K562 (cell line): Measurements from ENCODE around the gene FZD1. TPM values are rescaled to one million over a fixed set of nuclear protein-coding genes. Genes with fewer than 3 reads are reported as not detected.

ENCODE experiments used
- ATAC-seq: fragments of 200-7000 bp; cut with Tn5 transposase; 3 replicates; pipeline ENCODE4 v1.9.1; 2020; ENCODE audit warnings: moderate library complexity
- BruUV-seq: library from RNA; stranded (reverse); fragments of 400-500 nt; replicated peaks from 2 replicates; lab custom pipeline; 2021; lab: Mats Ljungman, UMichigan
- CTCF ChIA-PET: fragments of 300-600 bp; formaldehyde crosslinking; extraction: SDS; loops from one replicate; lab custom pipeline; 2021; ENCODE audit warnings: low intra/inter-chr PET ratio; lab: Yijun Ruan, JAX
- POLR2A ChIA-PET: fragments of 300-600, 350-650 bp; sonication (Branson Sonifier 250); formaldehyde crosslinking; extraction: SDS; loops from one replicate; lab custom pipeline; 2021; ENCODE audit warnings: antibody characterized with exemption, inconsistent platforms; lab: Yijun Ruan, JAX
- DNase-seq, 4 experiments: peaks; one replicate each; pipeline versions ENCODE4 v3.0.0 to v3.0.0-alpha.2; 2011 to 2018; ENCODE audit warnings: low spot score in 3 of 4, mixed read lengths in 3 of 4; ENCODE audit errors: extremely low read depth in 1 of 4
- FAIRE-seq: peaks from 2 replicates; lab custom pipeline; 2011; peaks lifted over from hg19 to GRCh38; lab: Jason Lieb, UNC
- H2AFZ ChIP-seq: 2 replicates; pipeline ENCODE4 v1.6.0; 2011; ENCODE audit warnings: low read depth, low read length, control low read depth, inconsistent platforms
- H3K27ac ChIP-seq: fragments of 200-600 bp; 3 replicates; pipeline ENCODE4 v1.8.0; 2011; ENCODE audit warnings: low read depth, mild to moderate bottlenecking, control low read depth, inconsistent platforms, low read length, moderate library complexity, mixed read lengths; ENCODE audit errors: extremely low read depth
- H3K27me3 ChIP-seq, 2 experiments: fragments of 300-600 bp in 1 of 2; 2 replicates in 1 of 2; 3 replicates in 1 of 2; pipeline versions ENCODE4 v1.6.0 to v1.8.0; 2011; ENCODE audit warnings: inconsistent platforms in 2 of 2, low read length in 2 of 2, mild to moderate bottlenecking in 1 of 2, mixed read lengths in 1 of 2, moderate library complexity in 1 of 2; ENCODE audit not compliant: control insufficient read depth in 2 of 2, insufficient read depth in 2 of 2
- H3K36me3 ChIP-seq: fragments of 300-600 bp; 3 replicates; pipeline ENCODE4 v1.8.0; 2011; ENCODE audit warnings: mild to moderate bottlenecking, low read length, inconsistent platforms; ENCODE audit not compliant: control insufficient read depth, insufficient read depth
- H3K4me1 ChIP-seq, 2 experiments: fragments of 200-600 bp in 1 of 2; replicated peaks in 1 of 2; 2 replicates in 1 of 2; 3 replicates in 1 of 2; pipeline versions ENCODE4 v1.5.1 to v1.8.0; 2011; ENCODE audit warnings: inconsistent platforms in 2 of 2, low read length in 2 of 2, mild to moderate bottlenecking in 1 of 2, mixed read lengths in 1 of 2, moderate library complexity in 1 of 2; ENCODE audit not compliant: control insufficient read depth in 2 of 2, insufficient read depth in 2 of 2
- H3K4me2 ChIP-seq: 2 replicates; pipeline ENCODE4 v1.6.1; 2011; ENCODE audit warnings: low read length, control low read depth, inconsistent platforms, mixed read lengths; ENCODE audit not compliant: insufficient read depth
- H3K4me3 ChIP-seq: fragments of 200-600 bp; sonication (generic), shearing (Covaris generic); 2 replicates; pipeline ENCODE4 v1.5.1; 2016; ENCODE audit warnings: control low read depth, inconsistent platforms
- H3K79me2 ChIP-seq: fragments of 200-600 bp; 3 replicates; pipeline ENCODE4 v1.8.0; 2011; ENCODE audit warnings: low read length, inconsistent platforms; ENCODE audit not compliant: control insufficient read depth, insufficient read depth
- H3K9ac ChIP-seq, 2 experiments: 2 replicates each; pipeline versions ENCODE4 v1.6.0 to v1.6.1; 2011; ENCODE audit warnings: low read depth in 2 of 2, low read length in 2 of 2, control low read depth in 1 of 2, inconsistent platforms in 1 of 2, mild to moderate bottlenecking in 1 of 2, mixed read lengths in 1 of 2; ENCODE audit not compliant: insufficient read depth in 1 of 2
- H3K9me1 ChIP-seq: one replicate; pipeline ENCODE4 v1.6.0; 2011; ENCODE audit warnings: inconsistent platforms, mild to moderate bottlenecking, low read length, moderate library complexity; ENCODE audit not compliant: control insufficient read depth, insufficient read depth
- H3K9me3 ChIP-seq: replicated peaks from 2 replicates; pipeline ENCODE4 v1.5.1; 2011; ENCODE audit warnings: low read depth, low read length, inconsistent platforms; ENCODE audit not compliant: control insufficient read depth, insufficient read depth
- H4K20me1 ChIP-seq: replicated peaks from 2 replicates; pipeline ENCODE4 v1.6.1; 2011; ENCODE audit warnings: low read length, inconsistent platforms, mixed read lengths; ENCODE audit not compliant: control insufficient read depth, insufficient read depth
- ARHGAP35 ChIP-seq: fragments of 450-650 bp; IDR thresholded peaks from 2 replicates; pipeline ENCODE4 v1.6.1; 2018; ENCODE audit not compliant: partially characterized antibody
- C11orf30 ChIP-seq: fragments of 450-650 bp; IDR thresholded peaks from 2 replicates; pipeline ENCODE4 v1.6.1; 2016; ENCODE audit warnings: low read depth, mild to moderate bottlenecking
- CCNT2 ChIP-seq: IDR thresholded peaks from 2 replicates; pipeline ENCODE4 v1.6.1; 2011; ENCODE audit warnings: borderline replicate concordance, low read depth, mild to moderate bottlenecking, moderate library complexity, mixed read lengths, low read length; ENCODE audit not compliant: insufficient read length; ENCODE audit errors: extremely low read depth
- CEBPB ChIP-seq: fragments of 450-650 bp; IDR thresholded peaks from 2 replicates; pipeline ENCODE4 v1.6.1; 2016; ENCODE audit warnings: missing genetic modification characterization, missing compliant biosample characterization
- HNRNPL ChIP-seq: fragments of 200-400 bp; formaldehyde crosslinking; IDR thresholded peaks from 2 replicates; pipeline ENCODE4 v1.6.1; 2017; ENCODE audit warnings: low read depth, mild to moderate bottlenecking, low read length
- HNRNPUL1 ChIP-seq: fragments of 200-400 bp; formaldehyde crosslinking; IDR thresholded peaks from 2 replicates; pipeline ENCODE4 v1.6.1; 2017; ENCODE audit warnings: low read length
- MAFF ChIP-seq: IDR thresholded peaks from 2 replicates; pipeline ENCODE4 v1.6.1; 2012; ENCODE audit warnings: low read length, improper control_type of control experiment
- MNT ChIP-seq, 2 experiments: fragments of 450-650 bp; conservative IDR thresholded peaks; 2 replicates each; pipeline ENCODE4 v1.6.1; 2017; ENCODE audit warnings: mild to moderate bottlenecking in 2 of 2, moderate library complexity in 2 of 2
- RAD21 ChIP-seq, 2 experiments: fragments of 250-450 bp in 1 of 2; fragments of 450-650 bp in 1 of 2; sonication (Bioruptor Pico) in 1 of 2; formaldehyde crosslinking in 1 of 2; IDR thresholded peaks in 1 of 2; conservative IDR thresholded peaks in 1 of 2; 2 replicates each; pipeline versions ENCODE4 v1.4.0 to v1.8.0; 2020 to 2022; ENCODE audit warnings: mild to moderate bottlenecking in 2 of 2, moderate library complexity in 1 of 2
- ZBTB8A ChIP-seq: fragments of 450-650 bp; IDR thresholded peaks from 2 replicates; pipeline ENCODE4 v1.6.1; 2018; ENCODE audit warnings: mild to moderate bottlenecking, moderate library complexity; ENCODE audit not compliant: partially characterized antibody
- ZKSCAN1 ChIP-seq: fragments of 150-350 bp; IDR thresholded peaks from 2 replicates; pipeline ENCODE4 v1.6.1; 2016; ENCODE audit warnings: low read depth, low read length
- ZNF316 ChIP-seq: fragments of 450-650 bp; IDR thresholded peaks from 2 replicates; pipeline ENCODE4 v1.6.1; 2016
- ZNF408 ChIP-seq: fragments of 250-450 bp; sonication (Bioruptor Pico); IDR thresholded peaks from 2 replicates; pipeline ENCODE4 v1.4.0; 2020; ENCODE audit warnings: low read depth, mild to moderate bottlenecking, moderate library complexity
- ZNF511 ChIP-seq: sonication (generic); formaldehyde crosslinking; IDR thresholded peaks from 2 replicates; pipeline ENCODE4 v1.8.0; 2022; ENCODE audit warnings: mild to moderate bottlenecking, missing genetic modification reagents
- WGBS: fragments of 100-300 bp; shearing (Covaris generic); methylation state at CpG from one replicate; pipeline ENCODE4 v1.1.6; 2016; ENCODE audit warnings: low coverage, mixed read lengths; ENCODE audit not compliant: insufficient coverage; ENCODE audit errors: missing lambda C conversion rate; 5-methylcytosine and 5-hydroxymethylcytosine counted together
- in situ Hi-C: fragments of 300-500 bp; cut with MboI; formaldehyde crosslinking; loops from 4 replicates; pipeline ENCODE4 v1.15.0; 2018; ENCODE audit warnings: inconsistent platforms, mixed read lengths
- intact Hi-C: fragments of 100-400 bp; cut with micrococcal nuclease; formaldehyde crosslinking; loops from 2 replicates; pipeline ENCODE4 v1.14.2; 2022
- polyA plus RNA-seq, 8 experiments: library from polyadenylated mRNA; depleted of rRNA in 4 of 8; stranded (reverse) in 5 of 8; unstranded in 3 of 8; fragments of >200 nt; fragmentation: Nextera tagmentation in 2 of 8; fragmentation: Illumina TruSeq in 1 of 8; extraction: Ambion mirVana in 2 of 8; extraction: Trizol in 1 of 8; gene quantifications; 2 replicates each; pipeline versions ENCODE4 v1.2.1 to v1.2.3, GENCODE V29; 2011 to 2014; ENCODE audit warnings: inconsistent platforms in 1 of 8, missing spikeins in 1 of 8
- total RNA-seq, 7 experiments: library from RNA; depleted of rRNA in 6 of 7; stranded (reverse); fragments of >200 nt in 6 of 7; fragmentation: Illumina TruSeq in 2 of 7; extraction: Trizol in 2 of 7; gene quantifications; 2 replicates each; pipeline versions ENCODE4 v1.2.1 to v1.2.3, GENCODE V29; 2011 to 2021; ENCODE audit warnings: low replicate concordance in 1 of 7

FZD1 gene
- total and polyA plus RNA-seq, 9 of the 15 experiments (the other 6 are each of a cell fraction or from before 2014, with no cell fraction given) = 0.25 to 5.1 (median 1.8) TPM

GRCh38 chr7:91289633-91290254 is 25.5 kb downstream of the FZD1 start:
- Histone ChIP-seq H3K9ac (no peak overlapping the region), H3K36me3 (no peaks in the 10 kb centered on the region), H3K4me2 (no peak overlapping the region), H3K9me1 (no peaks in the 10 kb centered on the region), H2AFZ (no peak overlapping the region), H4K20me1 (no peaks in the 10 kb centered on the region), H3K27me3 (no peaks in the 10 kb centered on the region; a peak in 1 of 5 replicates), H3K4me1 (no peaks in the 10 kb centered on the region), H3K27ac (no peak overlapping the region), H3K4me3 (no peak overlapping the region), H3K9me3 (no peaks in the 10 kb centered on the region), H3K79me2 (no peaks in the 10 kb centered on the region)
- no peak for DNase-seq
- ChIA-PET CTCF (interaction anchor here (0.7 kb wide), 1 partner anchor 759 kb away, joined by 4 read pairs; no protein-coding TSS in a partner anchor), POLR2A (interaction anchor here (0.8 kb wide), 1 partner anchor 10 kb away, joined by 4 read pairs; no protein-coding TSS in a partner anchor)
- BruUV-seq = no TSS peak
- FAIRE-seq = no peak
- WGBS = 22% methylated on average over 5 of the region's 5 CpGs
- ATAC-seq = no peak
- in situ Hi-C loops = no loop called here
- peak in 1 of 2 experiments; percentile 16; a peak in 1 of 4 replicates for TF ChIP-seq RAD21 (CRISPR knock-in tag; conservative IDR thresholded peaks at IDR 0.05 in 1 of 2, IDR thresholded peaks at IDR 0.05 in 1 of 2)
- TF ChIP-seq ZKSCAN1 = no peak
- intact Hi-C loops = loop anchor here (1.0 to 10.0 kb wide), 4 partner anchors 138 to 425 kb away; no protein-coding TSS in a partner anchor

GRCh38 chr7:91291302-91291701 is 27.1 kb downstream of the FZD1 start:
- WGBS = 14% methylated on average over 5 of the region's 5 CpGs
- no peak overlapping the region for H3K4me2 ChIP-seq
- no peaks in the 10 kb centered on the region for H3K9me1 ChIP-seq
- DNase-seq (no peak), FAIRE-seq (no peak), ATAC-seq (no peak)
- H3K9ac ChIP-seq = no peak overlapping the region
- H3K4me1 ChIP-seq = no peaks in the 10 kb centered on the region
- TF ChIP-seq C11orf30 = peak; percentile 62; the same call in 1 of the 2 replicates
- no peak for TF ChIP-seq ZNF408
- no peak for TF ChIP-seq CCNT2
- TF ChIP-seq MNT (conservative IDR thresholded peaks at IDR 0.05) = no peak
- peak; percentile 83 for TF ChIP-seq ZNF316
- no peak for TF ChIP-seq ARHGAP35
- no peak for TF ChIP-seq CEBPB (tag)
- no peak for TF ChIP-seq ZNF511
- TF ChIP-seq HNRNPUL1 = no peak
- no peak for TF ChIP-seq HNRNPL
- no peak for TF ChIP-seq ZBTB8A
- peak; percentile 52 for TF ChIP-seq MAFF
- H3K4me3 ChIP-seq = no peak overlapping the region
- BruUV-seq = no TSS peak
- POLR2A ChIA-PET = no interaction called here
- no peak overlapping the region for H2AFZ ChIP-seq
- H4K20me1 ChIP-seq = no peaks in the 10 kb centered on the region
- no peaks in the 10 kb centered on the region for H3K36me3 ChIP-seq
- no peaks in the 10 kb centered on the region; a peak in 1 of 5 replicates for H3K27me3 ChIP-seq
- in situ Hi-C loops = no loop called here
- H3K9me3 ChIP-seq = no peaks in the 10 kb centered on the region
- CTCF ChIA-PET = no interaction called here
- intact Hi-C loops = loop anchor here (5.0 kb wide), 1 partner anchor 199 kb away; no protein-coding TSS in a partner anchor
- H3K27ac ChIP-seq = no peak overlapping the region
- no peaks in the 10 kb centered on the region for H3K79me2 ChIP-seq
